ENCODE results near the gene GNG7.
A peak's percentile ranks its signal among the peaks of the same experiment; 100 is the strongest.
"Not testable (repeated sequence)": the region's sequence is repeated elsewhere in the genome, so short reads cannot be mapped to it uniquely, and the experiment has no call there.

Gene GNG7

GRCh38 chr19:2628597-2628996 is 73.9 kb downstream of the GNG7 start:
- H3K27me3 ChIP-seq (ENCODE audit: insufficient read depth, low read length), result no peaks in the 10 kb centered on the region
- no peak overlapping the region for H3K4me3 ChIP-seq (ENCODE audit: low read depth, low read length)
- no peaks in the 10 kb centered on the region for H3K79me2 ChIP-seq (ENCODE audit: control insufficient read depth, insufficient read depth, low read length, unreplicated experiment)
- peak overlapping the region; percentile 98 for H3K27ac ChIP-seq (ENCODE audit: low read depth, low read length)
- H3K4me1 ChIP-seq (ENCODE audit: control insufficient read depth, insufficient read depth, low read length, unreplicated experiment), result peaks cover 18% of the 10 kb centered on the region
- H2AFZ ChIP-seq (ENCODE audit: low read length, unreplicated experiment), result no peak overlapping the region
- no peaks in the 10 kb centered on the region for H3K36me3 ChIP-seq (ENCODE audit: insufficient read depth, low read length)

DNA sequence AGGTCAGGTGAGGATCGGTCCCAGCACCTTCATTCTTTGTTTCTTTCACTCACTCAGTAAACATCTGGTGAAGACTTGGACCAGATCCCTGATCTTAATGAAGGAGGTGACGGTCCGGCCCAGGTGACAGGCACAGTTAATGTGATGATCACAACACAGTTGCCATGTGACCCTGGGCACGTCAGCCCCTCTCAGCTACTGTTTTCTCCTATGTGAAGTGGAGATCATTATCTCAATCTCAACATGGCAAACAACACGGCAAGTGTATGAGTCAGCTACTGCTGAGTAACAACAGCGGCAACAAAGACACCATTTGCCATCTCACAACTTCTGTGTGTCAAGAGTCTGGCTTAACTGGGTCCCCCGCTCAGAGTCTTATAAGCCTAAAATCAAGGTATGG is 74.6 kb downstream of the GNG7 start:
- Histone ChIP-seq H2AFZ (ENCODE audit: low read length, unreplicated experiment) (no peak overlapping the region), H3K4me3 (ENCODE audit: low read depth, low read length) (peak overlapping the region; percentile 24; the same call in 1 of the 2 replicates), H3K79me2 (ENCODE audit: control insufficient read depth, insufficient read depth, low read length, unreplicated experiment) (no peaks in the 10 kb centered on the region), H3K36me3 (ENCODE audit: insufficient read depth, low read length) (no peaks in the 10 kb centered on the region), H3K4me1 (ENCODE audit: control insufficient read depth, insufficient read depth, low read length, unreplicated experiment) (peaks cover 18% of the 10 kb centered on the region), H3K27ac (ENCODE audit: low read depth, low read length) (peak overlapping the region; percentile 98), H3K27me3 (ENCODE audit: insufficient read depth, low read length) (no peaks in the 10 kb centered on the region)

DNA sequence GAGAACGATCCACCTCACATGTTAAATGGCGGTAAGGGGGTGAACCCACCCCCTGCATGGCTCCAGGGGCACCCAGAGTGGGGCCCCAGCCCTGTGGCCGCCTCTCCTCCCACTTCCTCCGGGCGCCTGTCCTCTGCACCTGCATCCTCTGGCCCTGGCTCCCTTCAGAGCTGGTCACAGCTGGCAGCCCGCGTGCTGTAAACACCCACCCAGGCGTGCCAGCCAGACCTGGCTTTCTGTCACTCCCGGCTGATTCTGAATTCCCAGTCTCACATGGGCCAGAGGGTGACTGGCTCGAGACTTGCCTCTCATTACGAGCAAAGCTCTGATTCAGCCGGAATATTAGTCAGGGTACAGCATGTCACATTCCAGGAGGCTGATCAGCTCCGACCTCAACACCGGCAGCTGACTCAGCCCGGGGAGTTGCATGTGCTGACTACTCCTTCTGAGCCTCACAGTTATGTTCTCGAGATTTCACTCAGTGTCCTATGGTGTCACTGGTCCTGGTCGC is 75.1 kb downstream of the GNG7 start:
- peaks cover 18% of the 10 kb centered on the region for H3K4me1 ChIP-seq (ENCODE audit: control insufficient read depth, insufficient read depth, low read length, unreplicated experiment)
- no peak overlapping the region for H3K4me3 ChIP-seq (ENCODE audit: low read depth, low read length)
- peak overlapping the region; percentile 98 for H3K27ac ChIP-seq (ENCODE audit: low read depth, low read length)
- no peaks in the 10 kb centered on the region for H3K36me3 ChIP-seq (ENCODE audit: insufficient read depth, low read length)
- no peaks in the 10 kb centered on the region for H3K79me2 ChIP-seq (ENCODE audit: control insufficient read depth, insufficient read depth, low read length, unreplicated experiment)
- H2AFZ ChIP-seq (ENCODE audit: low read length, unreplicated experiment), result no peak overlapping the region
- H3K27me3 ChIP-seq (ENCODE audit: insufficient read depth, low read length), result no peaks in the 10 kb centered on the region

- H2AFZ ChIP-seq (ENCODE audit: low read length, unreplicated experiment), result no peak overlapping the region
- H3K79me2 ChIP-seq (ENCODE audit: control insufficient read depth, insufficient read depth, low read length, unreplicated experiment), result no peaks in the 10 kb centered on the region
- no peaks in the 10 kb centered on the region for H3K36me3 ChIP-seq (ENCODE audit: insufficient read depth, low read length)
- peak overlapping the region; percentile 26; the same call in 1 of the 2 replicates for H3K27ac ChIP-seq (ENCODE audit: low read depth, low read length)
- no peaks in the 10 kb centered on the region for H3K27me3 ChIP-seq (ENCODE audit: insufficient read depth, low read length)
- H3K4me1 ChIP-seq (ENCODE audit: control insufficient read depth, insufficient read depth, low read length, unreplicated experiment), result peaks cover 22% of the 10 kb centered on the region
- H3K4me3 ChIP-seq (ENCODE audit: low read depth, low read length), result no peak overlapping the region
Measured at GRCh38 chr19:2625434-2625833, 77.1 kb downstream of the GNG7 start.

DNA sequence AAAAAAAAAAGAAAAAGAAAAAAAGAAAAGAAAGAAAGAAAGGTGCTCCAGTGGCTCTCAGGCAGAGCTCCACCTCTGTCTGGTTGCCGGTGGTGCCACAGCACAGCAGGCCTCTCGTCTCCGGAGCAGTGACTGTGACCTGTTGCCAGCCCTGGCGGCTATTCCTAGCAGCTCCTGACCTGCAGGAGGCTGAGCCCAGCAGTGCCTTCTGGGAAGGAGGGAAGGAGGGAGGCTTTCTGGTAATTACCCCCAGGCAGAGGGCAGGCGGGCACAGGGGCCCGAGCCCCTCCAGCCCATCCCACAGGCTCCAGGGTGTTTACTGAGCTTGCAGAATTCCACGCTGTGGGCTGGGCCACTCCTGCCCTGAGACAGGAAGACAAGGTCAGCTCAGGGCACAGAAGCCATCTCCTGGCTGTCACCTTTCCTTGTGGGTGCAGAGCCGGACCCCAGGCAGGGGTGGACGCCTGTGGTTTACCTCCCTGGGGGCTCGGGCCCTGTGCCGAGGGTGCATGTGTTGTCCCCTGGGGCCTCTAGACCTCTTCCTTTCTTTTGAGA is 77.9 kb downstream of the GNG7 start:
- Histone ChIP-seq H3K36me3 (ENCODE audit: insufficient read depth, low read length) (no peaks in the 10 kb centered on the region), H3K4me3 (ENCODE audit: low read depth, low read length) (no peak overlapping the region), H2AFZ (ENCODE audit: low read length, unreplicated experiment) (no peak overlapping the region), H3K4me1 (ENCODE audit: control insufficient read depth, insufficient read depth, low read length, unreplicated experiment) (peaks cover 22% of the 10 kb centered on the region), H3K27ac (ENCODE audit: low read depth, low read length) (no peak overlapping the region), H3K79me2 (ENCODE audit: control insufficient read depth, insufficient read depth, low read length, unreplicated experiment) (no peaks in the 10 kb centered on the region), H3K27me3 (ENCODE audit: insufficient read depth, low read length) (no peaks in the 10 kb centered on the region)

DNA sequence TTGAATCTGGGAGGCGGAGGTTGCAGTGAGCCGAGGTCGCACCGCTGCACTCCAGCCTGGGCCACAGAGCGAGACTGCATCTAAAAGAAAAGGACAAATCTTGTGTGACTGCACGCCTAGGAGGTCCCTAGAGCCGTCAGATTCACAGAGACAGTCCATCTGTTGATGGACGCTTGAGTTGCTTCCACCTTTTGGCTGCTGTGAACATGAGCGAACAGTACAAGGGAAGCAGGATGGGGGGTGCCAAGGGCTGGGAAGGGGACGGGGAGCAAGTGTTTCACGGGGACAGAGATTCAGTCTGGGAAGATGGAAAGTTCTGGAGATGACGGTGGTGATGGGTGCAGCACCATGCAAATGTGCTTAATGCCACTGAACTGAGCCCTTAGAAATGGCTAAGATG is 78.7 kb downstream of the GNG7 start:
- Histone ChIP-seq H3K79me2 (ENCODE audit: control insufficient read depth, insufficient read depth, low read length, unreplicated experiment) (no peaks in the 10 kb centered on the region), H3K27ac (ENCODE audit: low read depth, low read length) (no peak overlapping the region), H3K36me3 (ENCODE audit: insufficient read depth, low read length) (no peaks in the 10 kb centered on the region), H3K4me3 (ENCODE audit: low read depth, low read length) (no peak overlapping the region), H3K4me1 (ENCODE audit: control insufficient read depth, insufficient read depth, low read length, unreplicated experiment) (peaks cover 28% of the 10 kb centered on the region), H3K27me3 (ENCODE audit: insufficient read depth, low read length) (no peaks in the 10 kb centered on the region), H2AFZ (ENCODE audit: low read length, unreplicated experiment) (no peak overlapping the region)

DNA sequence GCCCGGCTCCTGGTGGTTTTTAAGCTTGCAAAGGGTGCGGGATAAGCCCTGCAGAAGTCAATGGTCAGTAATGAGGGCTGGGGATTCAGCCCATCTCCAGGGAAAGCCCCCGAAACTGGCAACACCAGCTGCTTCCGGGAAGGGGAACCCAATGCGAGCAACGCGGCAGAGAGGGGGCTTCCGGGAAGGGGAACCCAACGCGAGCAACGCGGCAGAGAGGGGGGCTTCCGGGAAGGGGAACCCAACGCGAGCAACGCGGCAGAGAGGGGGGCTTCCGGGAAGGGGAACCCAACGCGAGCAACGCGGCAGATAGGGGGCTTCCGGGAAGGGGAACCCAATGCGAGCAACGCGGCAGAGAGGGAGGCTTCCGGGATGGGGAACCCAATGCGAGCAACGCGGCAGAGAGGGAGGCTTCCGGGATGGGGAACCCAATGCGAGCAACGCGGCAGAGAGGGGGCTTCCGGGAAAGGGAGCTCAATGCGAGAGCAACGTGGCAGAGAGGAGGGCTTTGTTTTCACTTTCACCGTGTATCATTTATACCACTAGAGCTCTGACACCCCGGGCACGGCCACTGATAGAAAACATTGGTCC is 80.0 kb downstream of the GNG7 start:
- H3K27me3 ChIP-seq (ENCODE audit: insufficient read depth, low read length); H3K79me2 ChIP-seq (ENCODE audit: control insufficient read depth, insufficient read depth, low read length, unreplicated experiment); H3K27ac ChIP-seq (ENCODE audit: low read depth, low read length); H3K36me3 ChIP-seq (ENCODE audit: insufficient read depth, low read length); H2AFZ ChIP-seq (ENCODE audit: low read length, unreplicated experiment); H3K4me3 ChIP-seq (ENCODE audit: low read depth, low read length): not testable (repeated sequence)
- peaks cover 29% of the 10 kb centered on the region for H3K4me1 ChIP-seq (ENCODE audit: control insufficient read depth, insufficient read depth, low read length, unreplicated experiment)

DNA sequence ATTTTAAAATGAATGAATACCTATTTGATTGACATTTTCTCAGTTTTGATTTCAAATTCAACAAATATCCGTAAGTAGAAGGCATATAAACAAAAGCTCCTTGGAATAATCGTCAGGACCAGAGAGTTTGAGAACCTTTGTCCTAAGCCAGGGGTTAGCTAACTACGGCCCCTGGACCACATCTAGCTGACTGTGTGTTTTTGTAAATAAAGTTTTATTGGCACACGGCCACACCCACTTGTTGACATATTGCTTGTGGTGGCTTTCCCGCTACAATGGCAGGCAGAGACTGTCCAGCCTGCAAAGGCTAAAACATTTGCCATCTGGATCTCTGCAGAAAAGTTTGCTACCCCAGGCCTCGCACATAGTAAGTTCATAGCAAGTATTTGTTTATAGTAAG is 83.4 kb downstream of the GNG7 start:
- Histone ChIP-seq H3K27ac (ENCODE audit: low read depth, low read length) (peak overlapping the region; percentile 89), H3K79me2 (ENCODE audit: control insufficient read depth, insufficient read depth, low read length, unreplicated experiment) (no peaks in the 10 kb centered on the region), H3K27me3 (ENCODE audit: insufficient read depth, low read length) (no peaks in the 10 kb centered on the region), H3K36me3 (ENCODE audit: insufficient read depth, low read length) (no peaks in the 10 kb centered on the region), H3K4me1 (ENCODE audit: control insufficient read depth, insufficient read depth, low read length, unreplicated experiment) (peaks cover 17% of the 10 kb centered on the region), H3K4me3 (ENCODE audit: low read depth, low read length) (no peak overlapping the region), H2AFZ (ENCODE audit: low read length, unreplicated experiment) (no peak overlapping the region)

DNA sequence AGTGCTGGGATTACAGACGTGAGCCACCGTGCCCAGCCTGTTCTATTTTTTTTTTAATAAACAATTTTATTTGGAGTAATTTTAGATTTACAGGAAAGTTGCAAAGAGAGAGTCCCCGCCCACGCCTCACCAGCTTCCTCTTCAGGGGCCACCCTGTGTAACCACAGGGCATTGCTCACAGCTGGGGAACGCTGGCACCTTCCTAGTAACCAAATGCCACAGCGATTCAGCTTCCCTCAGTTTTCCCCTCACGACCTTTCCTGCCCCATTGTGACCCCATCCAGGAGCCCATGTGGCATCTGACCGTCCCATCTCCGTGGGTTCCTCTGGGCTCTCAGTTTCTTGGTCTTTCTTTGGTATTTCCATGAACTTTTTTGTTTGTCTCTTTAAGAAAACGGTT is 83.9 kb downstream of the GNG7 start:
- peaks cover 17% of the 10 kb centered on the region for H3K4me1 ChIP-seq (ENCODE audit: control insufficient read depth, insufficient read depth, low read length, unreplicated experiment)
- peak overlapping the region; percentile 89 for H3K27ac ChIP-seq (ENCODE audit: low read depth, low read length)
- H3K4me3 ChIP-seq (ENCODE audit: low read depth, low read length), result no peak overlapping the region
- H2AFZ ChIP-seq (ENCODE audit: low read length, unreplicated experiment), result no peak overlapping the region
- no peaks in the 10 kb centered on the region for H3K79me2 ChIP-seq (ENCODE audit: control insufficient read depth, insufficient read depth, low read length, unreplicated experiment)
- H3K36me3 ChIP-seq (ENCODE audit: insufficient read depth, low read length), result no peaks in the 10 kb centered on the region
- no peaks in the 10 kb centered on the region for H3K27me3 ChIP-seq (ENCODE audit: insufficient read depth, low read length)

DNA sequence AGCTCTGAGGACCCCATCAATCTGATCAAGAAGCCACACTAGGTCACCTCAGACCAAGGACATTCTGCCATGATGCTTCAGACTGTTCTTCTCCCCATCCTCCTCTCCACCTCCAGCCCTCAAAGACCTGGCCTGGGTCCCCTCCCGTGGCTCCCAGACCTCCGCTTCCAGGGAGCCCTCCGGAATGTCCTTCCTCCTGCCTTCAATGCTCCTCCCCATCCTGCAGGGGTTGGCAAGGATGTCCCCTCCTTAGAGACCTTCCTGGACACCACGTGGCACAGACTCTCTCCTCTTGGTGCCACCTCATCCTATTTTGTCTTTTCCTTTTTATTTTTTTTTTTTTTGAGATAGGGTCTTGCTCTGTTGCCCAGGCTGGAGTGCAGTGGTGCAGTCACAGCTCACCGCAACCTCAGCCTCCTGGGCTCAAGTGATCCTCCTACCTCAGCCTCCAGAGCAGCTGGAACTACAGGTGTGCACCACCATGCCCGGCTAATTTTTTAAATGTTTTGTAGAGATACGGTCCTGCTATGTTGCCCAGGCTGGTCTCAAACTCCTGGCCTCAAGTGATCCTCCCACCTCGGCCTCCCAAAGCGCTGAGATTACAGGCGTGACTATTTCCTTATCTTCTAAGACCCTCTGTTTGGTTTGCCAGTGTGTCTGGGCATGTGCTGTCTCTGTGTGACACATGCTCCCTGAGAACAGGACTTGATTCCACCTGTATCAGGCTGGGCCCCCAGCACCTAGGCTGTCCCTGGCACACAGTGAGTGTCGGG is 84.9 kb downstream of the GNG7 start:
- Histone ChIP-seq H3K4me1 (ENCODE audit: control insufficient read depth, insufficient read depth, low read length, unreplicated experiment) (peaks cover 17% of the 10 kb centered on the region), H3K27me3 (ENCODE audit: insufficient read depth, low read length) (no peaks in the 10 kb centered on the region), H3K4me3 (ENCODE audit: low read depth, low read length) (no peak overlapping the region), H2AFZ (ENCODE audit: low read length, unreplicated experiment) (no peak overlapping the region), H3K36me3 (ENCODE audit: insufficient read depth, low read length) (no peaks in the 10 kb centered on the region), H3K79me2 (ENCODE audit: control insufficient read depth, insufficient read depth, low read length, unreplicated experiment) (no peaks in the 10 kb centered on the region), H3K27ac (ENCODE audit: low read depth, low read length) (peak overlapping the region; percentile 89; the same call in 1 of the 2 replicates)
